Chondrocyte (in vitro differentiated cells): Measurements from ENCODE around the gene EVA1C. TPM values are rescaled to one million over a fixed set of nuclear protein-coding genes. Genes with fewer than 3 reads are reported as not detected.

ENCODE experiments used
- DNase-seq: peaks from one replicate; pipeline ENCODE4 v3.0.0; 2021; ENCODE audit warnings: mixed read lengths, low spot score
- H3K27ac Mint-ChIP-seq: one replicate; pipeline ENCODE4 v1.8.0; 2021; ENCODE audit warnings: mild to moderate bottlenecking, moderate library complexity, mixed read lengths; ENCODE audit not compliant: unreplicated experiment
- H3K27me3 Mint-ChIP-seq: 2 replicates; pipeline ENCODE4 v1.8.0; 2021; ENCODE audit warnings: low read depth, mixed read lengths
- H3K36me3 Mint-ChIP-seq: 2 replicates; pipeline ENCODE4 v1.8.0; 2021; ENCODE audit warnings: low read depth, mixed read lengths
- H3K4me1 Mint-ChIP-seq: 2 replicates; pipeline ENCODE4 v1.8.0; 2021; ENCODE audit warnings: low read depth, mild to moderate bottlenecking, mixed read lengths
- H3K4me3 Mint-ChIP-seq: one replicate; pipeline ENCODE4 v1.8.0; 2021; ENCODE audit warnings: mild to moderate bottlenecking, moderate library complexity, mixed read lengths; ENCODE audit not compliant: unreplicated experiment
- H3K9me3 Mint-ChIP-seq: 2 replicates; pipeline ENCODE4 v1.8.0; 2021; ENCODE audit warnings: low read depth, mixed read lengths
- total RNA-seq: library from RNA; stranded (reverse); gene quantifications from 3 replicates; pipeline ENCODE4 v1.2.1, GENCODE V29; 2021
- TF ChIP-seq, protein P1 (sequence below): fragments of 200-600 bp; sonication (generic); IDR thresholded peaks from 2 replicates; pipeline ENCODE4 v1.5.0; 2021; ENCODE audit warnings: antibody characterized with exemption, mild to moderate bottlenecking, moderate library complexity

The EVA1C gene
- total RNA-seq, 1 donor from 2014 or later, result 2.0 TPM

DNA sequence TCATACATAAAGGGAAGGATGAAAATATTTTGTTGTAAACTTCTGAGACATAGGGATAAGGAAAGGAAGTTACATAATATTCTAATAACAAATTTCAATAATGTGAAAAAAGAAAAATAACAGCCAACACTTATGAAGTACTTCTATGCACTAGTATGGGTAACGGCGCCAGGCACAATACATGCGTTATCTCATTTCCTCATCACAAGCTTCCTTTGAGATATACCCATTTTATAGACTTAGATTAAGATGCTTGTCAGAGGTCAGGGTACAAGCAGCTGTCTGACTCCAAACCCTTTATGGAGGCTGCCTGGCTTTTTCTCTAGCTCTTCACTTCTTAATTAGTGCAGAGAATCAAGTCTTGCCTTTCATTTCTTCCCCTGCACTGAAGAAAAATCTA is 131.5 kb downstream of the EVA1C start:
- DNase-seq, result no peak
- no peak overlapping the region for H3K4me3 Mint-ChIP-seq

DNA sequence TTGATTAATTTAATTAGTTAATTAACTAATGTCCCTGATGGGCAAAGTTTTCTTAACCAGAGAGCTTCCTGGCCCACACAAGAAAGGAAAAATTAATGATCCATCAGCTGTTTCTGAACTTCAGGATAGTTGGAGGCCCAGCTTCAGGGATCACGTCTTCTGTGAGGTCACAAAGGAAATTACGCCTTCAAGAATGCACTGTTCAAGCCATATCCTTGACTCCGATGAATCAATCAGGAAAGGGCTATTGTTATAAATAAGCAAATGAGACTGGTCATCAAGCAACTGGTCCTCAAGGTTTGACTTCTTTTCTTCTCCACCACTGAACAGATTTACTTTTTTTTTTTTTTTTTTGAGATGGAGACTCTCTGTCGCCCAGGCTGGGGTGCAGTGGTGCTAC is 132.2 kb downstream of the EVA1C start:
- H3K9me3 Mint-ChIP-seq, result no peaks in the 10 kb centered on the region
- DNase-seq, result no peak
- H3K27me3 Mint-ChIP-seq, result peaks cover 2% of the 10 kb centered on the region
- TF ChIP-seq, protein P1, sequence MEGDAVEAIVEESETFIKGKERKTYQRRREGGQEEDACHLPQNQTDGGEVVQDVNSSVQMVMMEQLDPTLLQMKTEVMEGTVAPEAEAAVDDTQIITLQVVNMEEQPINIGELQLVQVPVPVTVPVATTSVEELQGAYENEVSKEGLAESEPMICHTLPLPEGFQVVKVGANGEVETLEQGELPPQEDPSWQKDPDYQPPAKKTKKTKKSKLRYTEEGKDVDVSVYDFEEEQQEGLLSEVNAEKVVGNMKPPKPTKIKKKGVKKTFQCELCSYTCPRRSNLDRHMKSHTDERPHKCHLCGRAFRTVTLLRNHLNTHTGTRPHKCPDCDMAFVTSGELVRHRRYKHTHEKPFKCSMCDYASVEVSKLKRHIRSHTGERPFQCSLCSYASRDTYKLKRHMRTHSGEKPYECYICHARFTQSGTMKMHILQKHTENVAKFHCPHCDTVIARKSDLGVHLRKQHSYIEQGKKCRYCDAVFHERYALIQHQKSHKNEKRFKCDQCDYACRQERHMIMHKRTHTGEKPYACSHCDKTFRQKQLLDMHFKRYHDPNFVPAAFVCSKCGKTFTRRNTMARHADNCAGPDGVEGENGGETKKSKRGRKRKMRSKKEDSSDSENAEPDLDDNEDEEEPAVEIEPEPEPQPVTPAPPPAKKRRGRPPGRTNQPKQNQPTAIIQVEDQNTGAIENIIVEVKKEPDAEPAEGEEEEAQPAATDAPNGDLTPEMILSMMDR, result no peak
- no peaks in the 10 kb centered on the region for H3K4me1 Mint-ChIP-seq
- H3K36me3 Mint-ChIP-seq, result no peaks in the 10 kb centered on the region
- no peak overlapping the region for H3K4me3 Mint-ChIP-seq
- H3K27ac Mint-ChIP-seq, result no peak overlapping the region

More for the DNA sequence above, 131.5 kb downstream of the EVA1C start:
- H3K36me3 Mint-ChIP-seq, result no peaks in the 10 kb centered on the region
- no peaks in the 10 kb centered on the region for H3K4me1 Mint-ChIP-seq
- TF ChIP-seq, protein P1, result no peak
- peaks cover 5% of the 10 kb centered on the region for H3K27me3 Mint-ChIP-seq
- no peaks in the 10 kb centered on the region for H3K9me3 Mint-ChIP-seq
- no peak overlapping the region for H3K27ac Mint-ChIP-seq

DNA sequence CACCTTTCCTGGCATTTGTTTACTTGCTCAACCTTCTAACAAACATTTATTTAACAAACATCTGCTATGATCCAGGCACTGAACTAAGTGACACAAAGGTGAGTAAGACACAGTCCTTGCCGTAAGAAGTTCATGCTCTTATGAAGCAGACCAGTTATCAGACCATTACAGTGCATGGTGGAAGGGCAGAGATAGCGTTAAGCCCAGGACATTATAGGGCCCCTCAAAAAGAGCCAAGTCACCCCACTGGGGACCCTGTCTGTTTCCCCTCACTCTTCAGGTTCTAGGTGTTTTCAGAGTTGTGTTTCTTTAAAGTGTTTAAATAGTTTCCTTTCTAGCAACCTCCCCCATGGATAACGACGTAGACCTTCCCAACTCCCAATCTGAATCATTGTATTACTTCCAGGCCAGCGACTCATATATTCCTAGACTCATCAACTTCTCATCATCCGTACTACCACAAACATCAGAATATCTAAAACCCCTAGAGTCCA is 133.5 kb downstream of the EVA1C start:
- H3K27me3 Mint-ChIP-seq, result peaks cover 2% of the 10 kb centered on the region
- TF ChIP-seq, protein P1, result no peak
- no peak overlapping the region for H3K27ac Mint-ChIP-seq
- H3K4me3 Mint-ChIP-seq, result no peak overlapping the region
- no peaks in the 10 kb centered on the region for H3K36me3 Mint-ChIP-seq
- H3K4me1 Mint-ChIP-seq, result no peaks in the 10 kb centered on the region
- no peaks in the 10 kb centered on the region for H3K9me3 Mint-ChIP-seq
- DNase-seq, result no peak

DNA sequence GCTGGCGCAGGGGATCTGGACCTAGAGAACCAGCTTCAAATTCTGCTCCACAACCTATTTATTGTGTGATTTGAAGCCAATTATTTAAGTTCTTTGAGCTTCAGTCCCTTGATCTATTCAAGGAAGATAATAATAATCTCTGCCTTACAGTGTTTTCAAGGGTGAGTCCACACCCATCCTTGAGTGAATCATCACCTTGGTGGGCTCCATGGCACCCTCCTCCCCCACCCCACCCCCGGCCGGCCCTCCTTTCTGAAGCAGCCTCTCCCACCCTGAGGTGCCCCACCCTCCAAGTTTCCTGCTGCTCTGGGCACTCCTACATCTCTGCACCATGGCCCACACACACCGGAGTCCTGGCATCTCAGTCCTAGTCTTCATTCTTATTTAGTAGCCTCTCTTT is 134.5 kb downstream of the EVA1C start:
- Mint-ChIP-seq H3K9me3 (no peaks in the 10 kb centered on the region), H3K4me1 (no peaks in the 10 kb centered on the region), H3K4me3 (no peak overlapping the region), H3K36me3 (no peaks in the 10 kb centered on the region), H3K27me3 (peaks cover 5% of the 10 kb centered on the region), H3K27ac (no peak overlapping the region)
- TF ChIP-seq, protein P1, result no peak
- DNase-seq, result no peak

DNA sequence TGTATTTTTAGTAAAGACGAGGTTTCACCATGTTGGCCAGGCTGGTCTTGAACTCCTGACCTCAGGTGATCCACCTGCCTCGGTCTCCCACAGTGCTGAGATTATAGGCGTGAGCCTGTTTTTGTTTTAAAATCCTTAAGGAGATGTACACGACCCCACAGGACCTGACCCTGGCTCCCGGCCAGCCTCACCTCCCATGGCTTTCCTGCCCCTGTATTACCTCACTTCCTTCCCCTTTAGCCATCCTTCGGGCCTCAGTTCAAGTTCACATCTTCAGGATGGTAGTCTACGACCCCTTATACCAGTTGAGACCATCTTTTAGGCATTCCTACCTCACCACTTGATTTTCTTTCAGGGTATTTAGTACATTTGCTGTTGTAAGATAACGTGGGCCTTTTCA is 136.5 kb downstream of the EVA1C start:
- no peaks in the 10 kb centered on the region for H3K4me1 Mint-ChIP-seq
- no peak overlapping the region for H3K27ac Mint-ChIP-seq
- TF ChIP-seq, protein P1, result no peak
- H3K9me3 Mint-ChIP-seq, result no peaks in the 10 kb centered on the region
- DNase-seq, result no peak
- H3K36me3 Mint-ChIP-seq, result no peaks in the 10 kb centered on the region
- no peak overlapping the region for H3K4me3 Mint-ChIP-seq
- H3K27me3 Mint-ChIP-seq, result peaks cover 5% of the 10 kb centered on the region
